CD4-positive, alpha-beta T cell (primary cell): ENCODE results near the gene TPCN2. TPM values are rescaled to one million over a fixed set of nuclear protein-coding genes. Genes with fewer than 3 reads are reported as not detected.

Experiments used
- ATAC-seq: fragments of 200-7000 bp; cut with Tn5 transposase; one replicate; pipeline ENCODE4 v1.10.0; 2022; ENCODE audit warnings: mild to moderate bottlenecking; ENCODE audit not compliant: poor library complexity
- CTCF ChIA-PET: fragments of 350-600 bp; sonication (Branson Sonifier 250); formaldehyde crosslinking; loops from one replicate; lab custom pipeline; 2021; ENCODE audit warnings: antibody characterized with exemption, inconsistent platforms; lab: Charles Lee
- POLR2A ChIA-PET: fragments of 350-600 bp; sonication (Branson Sonifier 250); formaldehyde crosslinking; loops from one replicate; lab custom pipeline; 2021; ENCODE audit warnings: antibody characterized with exemption, inconsistent platforms; lab: Charles Lee
- DNase-seq, 14 experiments: peaks; one replicate each; pipeline ENCODE4 v3.0.0-alpha.2; 2013 to 2020; ENCODE audit warnings: mixed read lengths in 2 of 14
- H3K27ac ChIP-seq, 2 donors: one replicate each; pipeline versions ENCODE4 v1.5.1 to v1.7.0; 2013; ENCODE audit warnings: low read length in 2 of 2, low read depth in 1 of 2, mild to moderate bottlenecking in 1 of 2
- H3K27me3 ChIP-seq, 2 experiments: 1 replicate in 1 of 2; 2 replicates in 1 of 2; pipeline versions ENCODE4 v1.6.1 to v1.7.0; 2013; ENCODE audit warnings: low read length in 2 of 2, control low read depth in 1 of 2, mild to moderate bottlenecking in 1 of 2, moderate library complexity in 1 of 2; ENCODE audit not compliant: insufficient read depth in 2 of 2, control insufficient read depth in 1 of 2
- H3K36me3 ChIP-seq: one replicate; pipeline ENCODE4 v1.6.1; 2013; ENCODE audit warnings: low read length, control low read depth; ENCODE audit not compliant: insufficient read depth
- H3K4me1 ChIP-seq: one replicate; pipeline ENCODE4 v1.6.1; 2013; ENCODE audit warnings: low read length, control low read depth; ENCODE audit not compliant: insufficient read depth
- H3K4me3 ChIP-seq: one replicate; pipeline ENCODE4 v1.5.1; 2013; ENCODE audit warnings: mild to moderate bottlenecking, low read length, moderate library complexity
- H3K9me3 ChIP-seq, 2 experiments: 1 replicate in 1 of 2; 2 replicates in 1 of 2; pipeline versions ENCODE4 v1.6.1 to v1.7.0; 2013; ENCODE audit warnings: low read length in 2 of 2, mild to moderate bottlenecking in 2 of 2, control low read depth in 1 of 2, moderate library complexity in 1 of 2; ENCODE audit not compliant: control insufficient read depth in 1 of 2, insufficient read depth in 1 of 2
- H3K27ac Mint-ChIP-seq: one replicate; pipeline ENCODE4 v1.8.0; 2020; ENCODE audit warnings: mixed read lengths
- H3K27me3 Mint-ChIP-seq: one replicate; pipeline ENCODE4 v1.8.0; 2021; ENCODE audit warnings: mixed read lengths
- H3K36me3 Mint-ChIP-seq: one replicate; pipeline ENCODE4 v1.8.0; 2021; ENCODE audit warnings: low read depth, mixed read lengths
- H3K4me1 Mint-ChIP-seq: one replicate; pipeline ENCODE4 v1.8.0; 2021; ENCODE audit warnings: low read depth, mixed read lengths
- H3K4me3 Mint-ChIP-seq: one replicate; pipeline ENCODE4 v1.8.0; 2020; ENCODE audit warnings: mild to moderate bottlenecking, mixed read lengths
- H3K9me3 Mint-ChIP-seq: one replicate; pipeline ENCODE4 v1.8.0; 2020; ENCODE audit warnings: mixed read lengths
- intact Hi-C, 2 experiments: fragments of 100-400 bp; cut with DNase I in 1 of 2; cut with micrococcal nuclease in 1 of 2; formaldehyde crosslinking; loops; one replicate each; pipeline versions ENCODE4 v1.15.1 to v1.9.0; 2023 to 2025; cut with DNase I, micrococcal nuclease
- total RNA-seq, 174 experiments: library from RNA in 2 of 174; stranded (reverse) in 2 of 174; gene quantifications; one replicate each; pipeline ENCODE4 v1.2.3 and lab custom pipeline; 2021 to 2026
- TF ChIP-seq, protein P1 (sequence below): fragments of 200-600 bp; IDR thresholded peaks from one replicate; pipeline ENCODE4 v1.8.0; 2022; ENCODE audit warnings: antibody characterized with exemption, mild to moderate bottlenecking

TPCN2 gene
- total RNA-seq, 2 experiments from 2014 or later, result 10.2 to 11.5 TPM

DNA sequence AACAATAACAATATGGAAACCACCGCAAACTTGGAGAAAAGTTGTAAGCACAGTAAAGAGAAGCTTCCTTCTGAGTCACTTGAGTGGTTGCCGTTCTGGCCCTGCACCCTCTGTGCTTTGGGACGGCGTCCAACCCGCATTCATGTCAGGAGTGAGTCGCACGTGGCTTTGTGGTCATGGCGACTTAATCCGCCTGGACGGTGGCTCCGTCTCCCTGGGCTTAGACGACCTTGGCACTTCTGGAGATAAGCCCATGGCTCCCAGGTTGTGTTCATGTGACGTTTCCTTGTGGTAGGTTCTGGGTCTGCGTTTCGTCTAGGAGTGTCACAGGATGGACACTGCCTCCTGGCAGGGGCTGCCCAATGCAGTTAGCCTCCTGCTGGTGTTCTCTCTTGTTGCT lies 40.5 kb downstream of the TPCN2 start:
- no peak for DNase-seq
- Histone ChIP-seq H3K27me3 (no peaks in the 10 kb centered on the region), H3K4me3 (no peak overlapping the region), H3K9me3 (peaks cover 0 to 3% of the 10 kb centered on the region in 2 experiments), H3K27ac (no peak overlapping the region), H3K4me1 (no peaks in the 10 kb centered on the region), H3K36me3 (peaks cover 19% of the 10 kb centered on the region)
- Mint-ChIP-seq H3K36me3 (peaks cover 19% of the 10 kb centered on the region), H3K27me3 (no peaks in the 10 kb centered on the region), H3K9me3 (no peaks in the 10 kb centered on the region), H3K4me3 (no peak overlapping the region), H3K4me1 (no peaks in the 10 kb centered on the region), H3K27ac (no peak overlapping the region)
- intact Hi-C loops, result loop anchor here (2.0 to 5.0 kb wide), 5 partner anchors 132 to 507 kb away; partner anchors contain the start of genes IGHMBP2 (in 1 of the 2) and MRPL21 (in 1 of the 2)
- TF ChIP-seq, protein P1, sequence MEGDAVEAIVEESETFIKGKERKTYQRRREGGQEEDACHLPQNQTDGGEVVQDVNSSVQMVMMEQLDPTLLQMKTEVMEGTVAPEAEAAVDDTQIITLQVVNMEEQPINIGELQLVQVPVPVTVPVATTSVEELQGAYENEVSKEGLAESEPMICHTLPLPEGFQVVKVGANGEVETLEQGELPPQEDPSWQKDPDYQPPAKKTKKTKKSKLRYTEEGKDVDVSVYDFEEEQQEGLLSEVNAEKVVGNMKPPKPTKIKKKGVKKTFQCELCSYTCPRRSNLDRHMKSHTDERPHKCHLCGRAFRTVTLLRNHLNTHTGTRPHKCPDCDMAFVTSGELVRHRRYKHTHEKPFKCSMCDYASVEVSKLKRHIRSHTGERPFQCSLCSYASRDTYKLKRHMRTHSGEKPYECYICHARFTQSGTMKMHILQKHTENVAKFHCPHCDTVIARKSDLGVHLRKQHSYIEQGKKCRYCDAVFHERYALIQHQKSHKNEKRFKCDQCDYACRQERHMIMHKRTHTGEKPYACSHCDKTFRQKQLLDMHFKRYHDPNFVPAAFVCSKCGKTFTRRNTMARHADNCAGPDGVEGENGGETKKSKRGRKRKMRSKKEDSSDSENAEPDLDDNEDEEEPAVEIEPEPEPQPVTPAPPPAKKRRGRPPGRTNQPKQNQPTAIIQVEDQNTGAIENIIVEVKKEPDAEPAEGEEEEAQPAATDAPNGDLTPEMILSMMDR, result no peak
- ChIA-PET CTCF (no interaction called here), POLR2A (no interaction called here)
- ATAC-seq, result no peak

GRCh38 chr11:69091638-69092165 lies 43.0 kb downstream of the TPCN2 start:
- Histone ChIP-seq H3K36me3 (peaks cover 12% of the 10 kb centered on the region), H3K4me1 (no peaks in the 10 kb centered on the region), H3K9me3 (peaks cover 0 to 3% of the 10 kb centered on the region in 2 experiments), H3K27me3 (no peaks in the 10 kb centered on the region), H3K4me3 (no peak overlapping the region), H3K27ac (no peak overlapping the region)
- ATAC-seq (no peak), DNase-seq (no peak)
- Mint-ChIP-seq H3K27me3 (no peaks in the 10 kb centered on the region), H3K9me3 (no peaks in the 10 kb centered on the region), H3K4me3 (no peak overlapping the region), H3K27ac (no peak overlapping the region), H3K36me3 (peaks cover 19% of the 10 kb centered on the region), H3K4me1 (no peaks in the 10 kb centered on the region)
- ChIA-PET POLR2A (interaction anchor here (1.0 kb wide), 1 partner anchor 542 kb away, joined by 4 read pairs; no protein-coding TSS in a partner anchor), CTCF (no interaction called here)
- intact Hi-C loops, result no loop called here
- TF ChIP-seq, protein P1, result no peak

DNA sequence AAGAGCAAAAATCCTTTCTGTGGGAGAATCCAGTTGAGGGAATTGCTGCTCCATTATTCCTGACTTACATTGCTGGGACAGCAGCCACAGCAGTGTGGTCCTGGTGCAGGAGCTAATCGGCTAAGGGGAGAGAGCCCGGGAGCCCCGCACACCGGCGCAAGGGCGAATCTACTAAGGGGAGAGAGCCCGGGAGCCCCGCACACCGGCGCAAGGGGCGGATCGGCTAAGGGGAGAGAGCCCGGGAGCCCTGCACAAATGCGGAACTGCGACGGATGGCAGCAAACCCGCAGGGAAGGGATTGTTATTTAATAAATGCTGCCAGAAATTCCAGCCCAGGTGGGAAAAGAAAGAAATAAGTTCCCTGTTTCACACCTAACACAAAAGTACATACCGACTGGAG lies 43.5 kb downstream of the TPCN2 start:
- H3K27me3 ChIP-seq, result no peaks in the 10 kb centered on the region
- ChIA-PET POLR2A (no interaction called here), CTCF (no interaction called here)
- Mint-ChIP-seq H3K4me3 (no peak overlapping the region), H3K27me3 (no peaks in the 10 kb centered on the region), H3K36me3 (peaks cover 19% of the 10 kb centered on the region), H3K27ac (no peak overlapping the region), H3K9me3 (no peaks in the 10 kb centered on the region), H3K4me1 (no peaks in the 10 kb centered on the region)
- TF ChIP-seq, protein P1, result no peak
- ATAC-seq, result no peak
- H3K9me3 ChIP-seq, result peaks cover 0 to 3% of the 10 kb centered on the region in 2 experiments
- H3K36me3 ChIP-seq, result peaks cover 12% of the 10 kb centered on the region
- DNase-seq, result no peak
- H3K4me3 ChIP-seq, result no peak overlapping the region
- intact Hi-C loops, result no loop called here
- H3K4me1 ChIP-seq, result no peaks in the 10 kb centered on the region
- no peak overlapping the region for H3K27ac ChIP-seq
